GM19324 (cell line): ENCODE results near the gene ID4.
"Not testable (repeated sequence)": the region's sequence is repeated elsewhere in the genome, so short reads cannot be mapped to it uniquely, and the experiment has no call there.

Source experiments
- ATAC-seq: cut with Tn5 transposase; IDR thresholded peaks from one replicate; pipeline ENCODE4 v1.9.1; 2021; ENCODE audit warnings: mild to moderate bottlenecking, moderate library complexity; ENCODE audit not compliant: unreplicated experiment, low FRiP score

ID4 gene

GRCh38 chr6:19854421-19855015, 17.3 kb downstream of the ID4 start:
- ATAC-seq, result not testable (repeated sequence)

DNA sequence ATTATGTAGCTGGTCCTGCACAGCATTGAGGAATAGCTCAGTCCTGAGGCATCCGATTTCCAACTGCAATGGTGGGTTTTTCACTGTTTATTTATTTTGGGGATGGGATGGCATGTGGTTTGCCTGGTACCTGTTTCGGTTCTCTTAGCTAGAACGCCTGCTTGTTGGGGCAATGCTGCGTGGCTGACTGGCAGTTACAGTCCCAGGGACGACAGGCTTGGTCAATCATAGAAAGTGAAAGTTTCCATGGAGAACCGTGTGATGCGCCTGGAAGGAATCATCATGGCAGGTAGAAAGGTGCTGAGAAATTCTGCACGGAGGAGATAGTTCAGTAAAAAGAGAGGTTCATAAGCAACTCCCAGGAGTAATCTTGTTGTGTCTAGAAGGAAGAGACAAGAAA, 18.4 kb downstream of the ID4 start:
- ATAC-seq, result no peak

DNA sequence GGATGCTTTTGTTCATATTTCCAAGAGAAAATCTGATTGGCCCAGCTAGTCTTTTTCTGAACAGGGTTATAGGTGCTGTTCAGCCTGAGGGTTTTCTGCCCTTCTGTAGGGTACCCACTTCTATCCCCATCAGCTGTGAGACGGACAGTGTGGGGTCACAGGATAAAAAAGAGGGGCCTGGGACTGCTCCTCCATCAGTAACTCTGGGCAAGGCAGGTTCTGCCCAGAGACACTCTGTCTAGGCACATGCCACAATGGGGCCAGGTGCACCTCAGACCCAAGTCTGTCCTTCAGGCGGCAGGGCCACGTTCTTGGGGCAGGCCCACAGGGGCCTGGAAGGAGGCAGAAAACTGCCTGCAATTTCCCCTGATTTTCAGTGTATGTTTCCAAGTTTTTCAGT, 20.0 kb downstream of the ID4 start:
- ATAC-seq, result no peak

DNA sequence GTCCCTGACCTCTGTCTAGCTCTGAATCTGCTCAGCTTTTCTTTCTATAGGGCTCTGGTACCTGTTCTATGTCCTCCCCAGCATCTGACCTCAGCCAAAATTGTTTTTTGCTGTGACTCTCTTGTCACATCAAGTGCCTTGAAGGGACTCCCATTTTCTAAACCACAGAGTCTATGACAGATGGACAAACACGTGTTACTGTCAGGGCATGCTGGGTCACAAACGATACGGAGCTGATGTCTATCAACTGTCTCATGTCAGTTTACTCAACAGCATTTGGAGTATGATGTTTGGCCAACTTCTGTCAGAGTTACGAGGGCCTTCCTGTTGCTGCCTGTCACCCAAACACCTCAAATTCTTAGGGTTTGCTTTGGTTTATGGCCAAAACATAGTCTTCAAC, 20.5 kb downstream of the ID4 start:
- no peak for ATAC-seq

DNA sequence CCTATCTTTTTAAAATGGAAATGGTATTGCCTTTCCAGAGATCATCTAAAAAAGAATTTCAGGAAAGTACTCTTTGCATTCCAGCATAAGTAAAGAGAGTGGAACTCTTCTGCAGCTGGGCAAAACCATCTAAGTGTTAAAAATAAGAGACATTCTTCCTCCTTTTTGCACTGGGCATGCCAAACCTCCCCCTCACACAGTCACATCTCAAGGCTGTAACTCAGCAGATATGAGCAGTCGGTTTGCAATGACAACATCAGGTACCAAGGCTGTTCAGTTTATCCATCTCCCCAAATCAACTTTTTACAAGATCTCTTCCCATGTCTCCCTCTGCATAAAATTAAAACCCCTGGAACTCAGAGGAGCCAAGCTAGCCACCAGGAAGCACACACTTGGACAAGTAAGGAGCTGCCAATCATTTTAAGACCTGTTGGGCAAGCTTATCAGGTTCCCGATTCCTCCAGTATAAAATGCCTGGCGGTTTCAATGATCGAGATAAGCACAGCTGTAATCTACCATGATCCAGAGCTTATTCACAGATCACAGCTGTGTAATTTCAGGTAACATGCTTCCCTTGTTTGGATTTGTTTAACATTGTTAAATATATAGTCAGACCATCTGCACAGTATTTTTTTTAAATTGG, 23.2 kb downstream of the ID4 start:
- ATAC-seq, result no peak

DNA sequence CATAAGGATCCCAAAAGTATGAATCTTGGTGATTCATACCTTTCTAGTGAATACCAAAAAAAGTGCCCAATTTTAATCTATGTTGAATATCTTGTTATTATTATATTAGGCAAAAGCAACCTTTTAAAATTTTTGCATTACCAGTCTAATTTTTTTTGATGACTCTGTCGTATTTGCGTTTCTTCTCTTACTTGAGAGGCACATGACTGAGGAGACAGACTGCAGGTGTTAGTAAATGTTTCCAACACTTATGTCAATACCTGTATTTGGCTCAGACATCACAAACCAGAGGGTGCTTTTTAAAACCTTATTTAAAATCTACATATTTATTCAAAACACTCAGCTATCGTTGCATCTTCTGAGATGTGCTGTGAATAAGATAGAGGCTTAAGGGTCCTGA, 27.1 kb downstream of the ID4 start:
- no peak for ATAC-seq

DNA sequence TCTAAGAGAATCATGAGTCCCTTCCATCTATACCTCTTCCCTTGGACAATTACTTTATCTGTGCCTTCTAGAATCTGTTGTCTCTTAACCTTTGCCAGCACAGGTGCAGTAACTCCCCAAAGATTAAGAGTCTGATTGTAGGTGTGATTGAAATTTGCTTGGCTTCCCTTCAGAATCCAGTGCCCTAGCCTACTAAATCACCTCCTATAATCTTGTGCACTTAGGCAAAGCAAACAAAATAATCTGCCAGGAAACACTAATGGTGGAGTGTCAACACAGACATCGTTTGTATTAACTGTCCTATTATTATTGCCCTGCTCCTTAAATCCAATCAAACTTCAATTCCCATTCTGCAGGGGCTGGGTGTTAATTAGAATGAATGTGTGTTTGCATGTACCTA, 28.0 kb downstream of the ID4 start:
- no peak for ATAC-seq

- ATAC-seq, result no peak
Observed at GRCh38 chr6:19866173-19866984, 29.2 kb downstream of the ID4 start.

DNA sequence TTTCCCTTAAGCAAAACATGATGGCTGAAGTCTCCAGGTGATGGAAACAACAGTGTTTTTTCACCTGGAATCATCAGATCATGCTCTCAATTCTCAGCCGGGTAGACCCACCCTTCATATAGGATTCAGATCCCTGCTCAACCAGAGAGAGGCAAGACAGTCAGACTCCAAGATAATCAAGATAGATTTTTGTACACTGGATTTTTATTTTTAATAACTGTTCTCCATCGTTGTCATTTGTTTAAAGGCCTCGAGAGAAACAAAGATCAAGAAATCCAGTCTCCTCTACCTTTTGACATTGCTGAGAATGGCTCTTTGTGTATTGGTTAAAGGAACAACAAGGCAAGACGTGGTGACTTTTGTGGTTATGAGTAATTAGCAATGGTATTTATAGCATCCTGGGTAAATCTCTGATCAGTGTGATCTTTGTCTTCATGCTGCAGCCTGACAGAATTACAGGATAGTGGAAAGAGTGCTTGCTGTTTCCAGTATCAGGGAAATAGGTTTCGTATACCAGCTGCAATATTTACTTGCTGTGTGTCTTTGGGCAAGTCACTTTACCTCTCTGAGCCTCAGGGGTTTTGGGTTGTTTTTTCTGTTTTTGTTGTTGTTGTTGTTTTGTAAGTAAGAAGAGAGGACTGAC, 29.9 kb downstream of the ID4 start:
- ATAC-seq, result no peak

- ATAC-seq, result no peak
Observed at GRCh38 chr6:19869464-19869863, 32.3 kb downstream of the ID4 start.

DNA sequence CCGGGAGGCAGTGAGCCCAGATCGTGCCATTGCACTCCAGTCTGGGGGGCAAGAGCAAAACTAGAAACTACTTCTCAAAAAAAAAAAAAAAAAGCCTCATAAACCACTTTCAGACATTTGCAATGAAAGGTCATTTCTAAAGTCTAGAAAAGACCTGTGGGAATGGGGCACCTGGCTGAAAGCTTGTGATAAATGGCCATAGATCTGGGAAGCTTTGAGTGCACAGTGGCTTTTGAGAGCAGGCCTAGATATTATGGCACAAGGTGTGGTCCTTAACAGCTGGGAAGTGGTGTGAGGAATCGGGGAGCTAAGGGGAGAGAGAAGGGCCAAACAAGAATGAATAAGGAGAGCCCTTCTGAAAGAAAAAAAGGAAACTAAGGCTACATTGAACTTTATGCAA, 33.2 kb downstream of the ID4 start:
- no peak for ATAC-seq

GRCh38 chr6:19873031-19873430, 35.9 kb downstream of the ID4 start:
- ATAC-seq, result no peak

GRCh38 chr6:19876672-19877071, 39.5 kb downstream of the ID4 start:
- no peak for ATAC-seq

DNA sequence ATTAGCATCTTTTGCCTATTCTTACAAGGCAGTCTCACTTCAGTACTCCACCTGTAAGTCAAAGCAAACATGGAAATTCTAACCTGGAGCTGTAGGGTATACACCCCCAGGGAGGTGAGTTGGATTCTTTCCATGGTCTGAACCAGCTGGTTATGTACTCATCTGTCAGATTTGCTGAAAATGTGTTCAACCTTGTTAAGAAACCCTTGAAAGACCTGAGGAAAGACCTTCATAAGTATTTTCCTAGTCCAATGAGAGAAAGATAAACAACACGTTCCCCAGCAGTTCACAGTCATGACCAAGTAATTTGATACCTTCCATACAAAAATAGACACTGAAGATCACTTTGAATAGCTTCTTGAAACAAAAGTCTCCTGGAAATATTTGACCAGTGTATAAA, 42.5 kb downstream of the ID4 start:
- no peak for ATAC-seq

DNA sequence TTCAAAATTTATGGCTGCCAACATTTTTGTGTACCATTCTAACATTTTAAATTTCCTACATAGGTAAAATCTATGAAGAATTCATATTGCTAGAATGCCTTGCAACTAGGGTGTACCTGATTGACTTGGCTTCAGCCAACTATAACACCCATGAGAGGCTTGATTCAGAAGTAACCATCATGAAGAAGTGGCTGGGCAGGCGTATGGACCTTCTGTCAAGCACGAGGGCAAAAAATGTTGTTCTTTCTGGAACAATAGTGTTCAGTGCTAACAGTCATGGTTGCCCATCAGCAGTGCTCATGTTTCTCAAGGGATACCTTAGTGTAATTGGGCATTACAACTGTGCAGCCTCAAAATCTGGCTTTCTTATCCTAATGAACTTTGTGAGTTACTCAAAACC, 42.9 kb downstream of the ID4 start:
- ATAC-seq, result no peak

- no peak for ATAC-seq
Observed at GRCh38 chr6:19891451-19891850, 54.3 kb downstream of the ID4 start.
